GM12878 (cell line): ENCODE results near the gene LYVE1. TPM values are rescaled to one million over a fixed set of nuclear protein-coding genes. Genes with fewer than 3 reads are reported as not detected.

Source experiments
- ATAC-seq: fragments of 200-7000 bp; cut with Tn5 transposase; 3 replicates; pipeline ENCODE4 v1.9.1; 2020; ENCODE audit warnings: mild to moderate bottlenecking, moderate library complexity
- BruUV-seq: library from RNA; stranded (reverse); fragments of 400-500 nt; replicated peaks from 2 replicates; lab custom pipeline; 2021; lab: Mats Ljungman, UMichigan
- CTCF ChIA-PET: fragments of 300-600 bp; sonication (Branson Sonifier 250); formaldehyde crosslinking; extraction: SDS; loops from one replicate; lab custom pipeline; 2021; ENCODE audit warnings: inconsistent platforms; lab: Yijun Ruan, JAX
- POLR2A ChIA-PET: fragments of 350-600 bp; formaldehyde crosslinking; extraction: SDS; loops from one replicate; lab custom pipeline; 2021; ENCODE audit warnings: inconsistent platforms; lab: Charles Lee
- RAD21 ChIA-PET: fragments of 300-600 bp; sonication (Branson Sonifier 250); formaldehyde crosslinking; loops from one replicate; lab custom pipeline; 2023; ENCODE audit warnings: antibody characterized with exemption; ENCODE audit not compliant: unreplicated experiment; lab: Charles Lee
- SMC1A ChIA-PET: fragments of 300-600 bp; sonication (Branson Sonifier 250); formaldehyde crosslinking; loops from one replicate; lab custom pipeline; 2023; ENCODE audit not compliant: unreplicated experiment, uncharacterized antibody; lab: Charles Lee
- DNase-seq: peaks from one replicate; pipeline ENCODE4 v3.0.0-alpha.2; 2011; ENCODE audit warnings: low read depth, low spot score
- FAIRE-seq: peaks from 3 replicates; lab custom pipeline; 2011; peaks lifted over from hg19 to GRCh38; lab: Jason Lieb, UNC
- H2AFZ ChIP-seq: 2 replicates; pipeline ENCODE4 v1.6.0; 2011; ENCODE audit warnings: low read depth, low read length, control low read depth; ENCODE audit not compliant: control insufficient read depth
- H3K27ac ChIP-seq: 2 replicates; pipeline ENCODE4 v1.5.1; 2011; ENCODE audit warnings: control low read depth; ENCODE audit not compliant: control insufficient read depth, insufficient read depth
- H3K27me3 ChIP-seq, 2 experiments: replicated peaks in 1 of 2; 2 replicates each; pipeline versions ENCODE4 v1.6.0 to v1.6.1; 2011; ENCODE audit warnings: low read length in 1 of 2; ENCODE audit not compliant: control insufficient read depth in 2 of 2, insufficient read depth in 2 of 2
- H3K36me3 ChIP-seq, 2 experiments: 2 replicates each; pipeline ENCODE4 v1.5.1; 2011; ENCODE audit warnings: low read length in 1 of 2; ENCODE audit not compliant: control insufficient read depth in 2 of 2, insufficient read depth in 2 of 2
- H3K4me1 ChIP-seq: 2 replicates; pipeline ENCODE4 v1.6.1; 2011; ENCODE audit warnings: mild to moderate bottlenecking, low read length, moderate library complexity, mixed read lengths; ENCODE audit not compliant: control insufficient read depth, insufficient read depth
- H3K4me2 ChIP-seq: 2 replicates; pipeline ENCODE4 v1.6.0; 2011; ENCODE audit warnings: control low read depth; ENCODE audit not compliant: control insufficient read depth, insufficient read depth
- H3K4me3 ChIP-seq: fragments of 200-600 bp; sonication (generic); 2 replicates; pipeline ENCODE4 v1.5.1; 2016
- H3K79me2 ChIP-seq: 2 replicates; pipeline ENCODE4 v1.6.0; 2011; ENCODE audit warnings: low read length; ENCODE audit not compliant: control insufficient read depth, insufficient read depth
- H3K9ac ChIP-seq: 2 replicates; pipeline ENCODE4 v1.8.0; 2011; ENCODE audit warnings: low read length, control low read depth, mixed read lengths; ENCODE audit not compliant: control insufficient read depth, insufficient read depth
- H3K9me3 ChIP-seq: replicated peaks from 3 replicates; pipeline ENCODE4 v1.5.1; 2011; ENCODE audit warnings: mild to moderate bottlenecking, low read length; ENCODE audit not compliant: control insufficient read depth, insufficient read depth
- H4K20me1 ChIP-seq: 2 replicates; pipeline ENCODE4 v1.6.0; 2011; ENCODE audit not compliant: control insufficient read depth, insufficient read depth
- ETV6 ChIP-seq, 2 experiments: fragments of 450-650 bp in 1 of 2; IDR thresholded peaks in 1 of 2; conservative IDR thresholded peaks in 1 of 2; 2 replicates each; pipeline ENCODE4 v1.6.1; 2014; ENCODE audit warnings: antibody characterized with exemption in 1 of 2, borderline replicate concordance in 1 of 2, low read depth in 1 of 2, mild to moderate bottlenecking in 1 of 2, moderate library complexity in 1 of 2
- JUND ChIP-seq: IDR thresholded peaks from 2 replicates; pipeline ENCODE4 v1.6.1; 2012; ENCODE audit warnings: low read depth, mild to moderate bottlenecking, low read length, improper control_type of control experiment, moderate library complexity
- KLF5 ChIP-seq: fragments of 450-650 bp; IDR thresholded peaks from 2 replicates; pipeline ENCODE4 v1.6.1; 2014; ENCODE audit warnings: mild to moderate bottlenecking; ENCODE audit not compliant: partially characterized antibody
- LARP7 ChIP-seq: fragments of 450-650 bp; IDR thresholded peaks from 2 replicates; pipeline ENCODE4 v1.6.1; 2017; ENCODE audit warnings: mild to moderate bottlenecking
- NR2C2 ChIP-seq: IDR thresholded peaks from 2 replicates; pipeline ENCODE4 v1.6.1; 2011; ENCODE audit warnings: borderline replicate concordance, low read depth; ENCODE audit not compliant: control insufficient read depth, insufficient read length
- POLR2A ChIP-seq: IDR thresholded peaks from 2 replicates; pipeline ENCODE4 v1.6.1; 2011; ENCODE audit warnings: low read depth, mild to moderate bottlenecking, low read length
- POLR2AphosphoS5 ChIP-seq: IDR thresholded peaks from 2 replicates; pipeline ENCODE4 v1.6.1; 2011; ENCODE audit warnings: mild to moderate bottlenecking, low read length, inconsistent platforms
- RAD51 ChIP-seq: fragments of 450-650 bp; IDR thresholded peaks from 2 replicates; pipeline ENCODE4 v1.6.1; 2016; ENCODE audit warnings: moderate library complexity, mild to moderate bottlenecking, inconsistent platforms
- TARDBP ChIP-seq: IDR thresholded peaks from 2 replicates; pipeline ENCODE4 v1.6.1; 2016; ENCODE audit warnings: borderline replicate concordance
- YY1 ChIP-seq: IDR thresholded peaks from 2 replicates; pipeline ENCODE4 v1.6.1; 2011; ENCODE audit warnings: low read depth, mild to moderate bottlenecking, low read length
- ZNF24 ChIP-seq: fragments of 450-650 bp; IDR thresholded peaks from 2 replicates; pipeline ENCODE4 v1.6.1; 2017; ENCODE audit warnings: antibody characterized with exemption, mild to moderate bottlenecking
- WGBS: methylation state at CpG from one replicate; pipeline ENCODE4 v1.1.6; 2016; ENCODE audit warnings: low lambda C conversion rate; ENCODE audit not compliant: insufficient replicate concordance, insufficient coverage; ENCODE audit errors: missing lambda C conversion rate; 5-methylcytosine and 5-hydroxymethylcytosine counted together
- in situ Hi-C: fragments of 300-500 bp; cut with MboI; formaldehyde crosslinking; loops from 9 replicates; pipeline ENCODE4 v1.14.3; 2018; ENCODE audit warnings: mixed read lengths
- intact Hi-C: fragments of 100-400 bp; cut with micrococcal nuclease; formaldehyde crosslinking; loops from one replicate; pipeline ENCODE4 v1.14.2; 2022; ENCODE audit not compliant: unreplicated experiment
- polyA plus RNA-seq, 11 experiments: library from polyadenylated mRNA; depleted of rRNA in 4 of 11; unstranded in 6 of 11; stranded (reverse) in 5 of 11; fragments of >200 nt; fragmentation: Nextera tagmentation in 4 of 11; fragmentation: Illumina TruSeq in 1 of 11; extraction: Ambion mirVana in 4 of 11; extraction: Trizol in 1 of 11; gene quantifications; 1 replicate in 1 of 11; 2 replicates in 10 of 11; pipeline versions ENCODE4 v1.2.1 to v1.2.3, GENCODE V29; 2011 to 2016; ENCODE audit warnings: inconsistent platforms in 2 of 11, missing spikeins in 2 of 11, low read depth in 1 of 11
- total RNA-seq, 4 experiments: library from RNA; depleted of rRNA in 3 of 4; stranded (reverse); fragments of >200 nt in 3 of 4; fragmentation: Illumina TruSeq in 1 of 4; extraction: Trizol in 1 of 4; gene quantifications; 2 replicates each; pipeline versions ENCODE4 v1.2.1 to v1.2.3, GENCODE V29; 2013 to 2021
- TF ChIP-seq, protein P1 (sequence below): fragments of 450-650 bp; formaldehyde crosslinking; IDR thresholded peaks from 2 replicates; pipeline ENCODE4 v1.4.0; 2020; ENCODE audit warnings: mild to moderate bottlenecking, moderate library complexity
- TF ChIP-seq, protein P2 (sequence below): fragments of 450-650 bp; IDR thresholded peaks from 2 replicates; pipeline ENCODE4 v1.6.1; 2017; ENCODE audit warnings: borderline replicate concordance
- TF ChIP-seq, protein P3 (sequence below): fragments of 450-650 bp; IDR thresholded peaks from 2 replicates; pipeline ENCODE4 v1.6.1; 2017; ENCODE audit warnings: mild to moderate bottlenecking, moderate library complexity

Gene LYVE1
- total and polyA plus RNA-seq, 10 of the 15 experiments (the other 5 are each of a cell fraction or from before 2014, with no cell fraction given): 0.15 TPM; not detected in 9

DNA sequence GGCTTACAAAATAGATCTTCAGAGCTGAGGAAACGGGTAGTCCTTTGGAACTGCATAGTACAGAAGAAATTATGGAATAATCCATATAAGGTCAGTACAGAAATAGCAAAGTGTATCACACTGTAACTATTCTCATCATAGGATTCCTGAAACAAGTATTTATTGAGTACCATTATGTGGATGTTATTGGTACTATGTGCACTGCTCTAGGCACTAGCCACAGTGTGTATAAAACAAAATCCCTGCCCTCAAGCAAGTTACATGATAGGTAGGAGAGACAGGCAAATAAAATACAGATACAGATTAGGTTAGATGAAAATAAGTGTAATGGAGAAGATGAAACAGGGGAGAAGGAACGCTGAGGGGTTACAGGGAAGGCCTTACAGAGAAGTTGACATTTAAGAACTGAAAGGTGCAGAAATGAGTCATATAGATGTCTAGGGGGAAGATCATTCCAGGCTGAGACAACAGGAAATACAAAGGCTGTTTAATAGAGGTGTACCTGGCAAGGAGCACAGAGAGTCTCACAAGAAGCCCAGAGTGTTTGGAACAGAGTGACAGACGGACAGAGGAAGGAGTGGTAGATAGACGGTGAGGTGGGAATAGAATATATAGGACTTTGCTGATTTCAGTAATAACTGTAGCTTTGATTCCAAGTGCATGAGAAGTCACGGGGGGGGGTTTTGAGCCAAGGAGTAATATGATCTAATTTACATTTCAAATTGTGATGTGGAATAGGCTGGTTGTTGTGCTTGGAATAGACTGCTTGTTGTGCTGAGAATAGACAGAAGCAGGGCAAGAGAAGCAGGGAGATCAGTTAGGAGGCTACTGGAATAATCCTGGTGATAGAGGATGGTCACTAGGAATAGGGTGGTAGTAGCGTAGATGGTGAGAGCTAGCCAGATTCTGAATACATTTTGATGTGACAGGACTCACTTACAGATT, 41.2 kb downstream of the LYVE1 start (continued):
- TF ChIP-seq, protein P1, sequence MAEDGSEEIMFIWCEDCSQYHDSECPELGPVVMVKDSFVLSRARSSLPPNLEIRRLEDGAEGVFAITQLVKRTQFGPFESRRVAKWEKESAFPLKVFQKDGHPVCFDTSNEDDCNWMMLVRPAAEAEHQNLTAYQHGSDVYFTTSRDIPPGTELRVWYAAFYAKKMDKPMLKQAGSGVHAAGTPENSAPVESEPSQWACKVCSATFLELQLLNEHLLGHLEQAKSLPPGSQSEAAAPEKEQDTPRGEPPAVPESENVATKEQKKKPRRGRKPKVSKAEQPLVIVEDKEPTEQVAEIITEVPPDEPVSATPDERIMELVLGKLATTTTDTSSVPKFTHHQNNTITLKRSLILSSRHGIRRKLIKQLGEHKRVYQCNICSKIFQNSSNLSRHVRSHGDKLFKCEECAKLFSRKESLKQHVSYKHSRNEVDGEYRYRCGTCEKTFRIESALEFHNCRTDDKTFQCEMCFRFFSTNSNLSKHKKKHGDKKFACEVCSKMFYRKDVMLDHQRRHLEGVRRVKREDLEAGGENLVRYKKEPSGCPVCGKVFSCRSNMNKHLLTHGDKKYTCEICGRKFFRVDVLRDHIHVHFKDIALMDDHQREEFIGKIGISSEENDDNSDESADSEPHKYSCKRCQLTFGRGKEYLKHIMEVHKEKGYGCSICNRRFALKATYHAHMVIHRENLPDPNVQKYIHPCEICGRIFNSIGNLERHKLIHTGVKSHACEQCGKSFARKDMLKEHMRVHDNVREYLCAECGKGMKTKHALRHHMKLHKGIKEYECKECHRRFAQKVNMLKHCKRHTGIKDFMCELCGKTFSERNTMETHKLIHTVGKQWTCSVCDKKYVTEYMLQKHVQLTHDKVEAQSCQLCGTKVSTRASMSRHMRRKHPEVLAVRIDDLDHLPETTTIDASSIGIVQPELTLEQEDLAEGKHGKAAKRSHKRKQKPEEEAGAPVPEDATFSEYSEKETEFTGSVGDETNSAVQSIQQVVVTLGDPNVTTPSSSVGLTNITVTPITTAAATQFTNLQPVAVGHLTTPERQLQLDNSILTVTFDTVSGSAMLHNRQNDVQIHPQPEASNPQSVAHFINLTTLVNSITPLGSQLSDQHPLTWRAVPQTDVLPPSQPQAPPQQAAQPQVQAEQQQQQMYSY: no peak
- TF ChIP-seq KLF5 (no peak), NR2C2 (no peak), POLR2A (no peak)

DNA sequence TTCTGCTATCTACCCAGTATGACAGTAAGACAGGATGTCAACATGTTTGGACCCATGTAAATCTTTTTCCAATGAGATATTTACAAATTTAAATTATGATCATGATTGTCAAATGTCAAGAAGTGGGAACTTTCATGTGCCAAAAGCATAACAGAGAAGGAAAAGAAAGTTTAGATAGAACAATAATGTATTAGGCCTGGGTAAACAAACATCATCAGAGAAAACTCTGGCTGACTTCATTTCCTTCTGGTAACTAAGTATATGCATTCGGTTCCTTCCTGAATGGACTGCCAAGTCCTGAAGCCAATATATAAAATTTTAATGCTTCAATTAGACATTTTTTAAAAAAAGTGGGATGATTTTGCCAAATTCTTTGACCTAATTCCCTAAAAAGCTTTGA, 44.0 kb downstream of the LYVE1 start:
- Histone ChIP-seq H3K27ac (no peak overlapping the region), H3K4me3 (no peak overlapping the region), H3K36me3 (no peaks in the 10 kb centered on the region; a peak in 1 of 4 replicates), H3K4me1 (peaks cover 7% of the 10 kb centered on the region), H3K9me3 (no peaks in the 10 kb centered on the region), H3K4me2 (no peak overlapping the region), H3K79me2 (no peaks in the 10 kb centered on the region), H4K20me1 (no peaks in the 10 kb centered on the region; the same call in 1 of the 2 replicates), H3K9ac (no peak overlapping the region), H2AFZ (no peak overlapping the region), H3K27me3 (no peaks in the 10 kb centered on the region)
- CTCF ChIA-PET: no interaction called here
- SMC1A ChIA-PET: no interaction called here
- in situ Hi-C loops: no loop called here
- BruUV-seq: no TSS peak
- 95% methylated on average over 1 of the region's 1 CpG for WGBS
- RAD21 ChIA-PET: no interaction called here
- ATAC-seq (no peak), FAIRE-seq (no peak), DNase-seq (no peak)
- POLR2A ChIA-PET: no interaction called here
- intact Hi-C loops: no loop called here
- TF ChIP-seq, protein P2, sequence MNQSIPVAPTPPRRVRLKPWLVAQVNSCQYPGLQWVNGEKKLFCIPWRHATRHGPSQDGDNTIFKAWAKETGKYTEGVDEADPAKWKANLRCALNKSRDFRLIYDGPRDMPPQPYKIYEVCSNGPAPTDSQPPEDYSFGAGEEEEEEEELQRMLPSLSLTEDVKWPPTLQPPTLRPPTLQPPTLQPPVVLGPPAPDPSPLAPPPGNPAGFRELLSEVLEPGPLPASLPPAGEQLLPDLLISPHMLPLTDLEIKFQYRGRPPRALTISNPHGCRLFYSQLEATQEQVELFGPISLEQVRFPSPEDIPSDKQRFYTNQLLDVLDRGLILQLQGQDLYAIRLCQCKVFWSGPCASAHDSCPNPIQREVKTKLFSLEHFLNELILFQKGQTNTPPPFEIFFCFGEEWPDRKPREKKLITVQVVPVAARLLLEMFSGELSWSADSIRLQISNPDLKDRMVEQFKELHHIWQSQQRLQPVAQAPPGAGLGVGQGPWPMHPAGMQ: no peak
- TF ChIP-seq LARP7 (no peak), JUND (no peak), RAD51 (no peak), YY1 (no peak), ETV6 (conservative IDR thresholded peaks at IDR 0.05 in 1 of 2, IDR thresholded peaks at IDR 0.05 in 1 of 2; ENCODE audit: borderline replicate concordance in 1 of 2, low read depth in 1 of 2) (no peak), POLR2AphosphoS5 (no peak), TARDBP (no peak), ZNF24 (no peak)
- TF ChIP-seq, protein P3, sequence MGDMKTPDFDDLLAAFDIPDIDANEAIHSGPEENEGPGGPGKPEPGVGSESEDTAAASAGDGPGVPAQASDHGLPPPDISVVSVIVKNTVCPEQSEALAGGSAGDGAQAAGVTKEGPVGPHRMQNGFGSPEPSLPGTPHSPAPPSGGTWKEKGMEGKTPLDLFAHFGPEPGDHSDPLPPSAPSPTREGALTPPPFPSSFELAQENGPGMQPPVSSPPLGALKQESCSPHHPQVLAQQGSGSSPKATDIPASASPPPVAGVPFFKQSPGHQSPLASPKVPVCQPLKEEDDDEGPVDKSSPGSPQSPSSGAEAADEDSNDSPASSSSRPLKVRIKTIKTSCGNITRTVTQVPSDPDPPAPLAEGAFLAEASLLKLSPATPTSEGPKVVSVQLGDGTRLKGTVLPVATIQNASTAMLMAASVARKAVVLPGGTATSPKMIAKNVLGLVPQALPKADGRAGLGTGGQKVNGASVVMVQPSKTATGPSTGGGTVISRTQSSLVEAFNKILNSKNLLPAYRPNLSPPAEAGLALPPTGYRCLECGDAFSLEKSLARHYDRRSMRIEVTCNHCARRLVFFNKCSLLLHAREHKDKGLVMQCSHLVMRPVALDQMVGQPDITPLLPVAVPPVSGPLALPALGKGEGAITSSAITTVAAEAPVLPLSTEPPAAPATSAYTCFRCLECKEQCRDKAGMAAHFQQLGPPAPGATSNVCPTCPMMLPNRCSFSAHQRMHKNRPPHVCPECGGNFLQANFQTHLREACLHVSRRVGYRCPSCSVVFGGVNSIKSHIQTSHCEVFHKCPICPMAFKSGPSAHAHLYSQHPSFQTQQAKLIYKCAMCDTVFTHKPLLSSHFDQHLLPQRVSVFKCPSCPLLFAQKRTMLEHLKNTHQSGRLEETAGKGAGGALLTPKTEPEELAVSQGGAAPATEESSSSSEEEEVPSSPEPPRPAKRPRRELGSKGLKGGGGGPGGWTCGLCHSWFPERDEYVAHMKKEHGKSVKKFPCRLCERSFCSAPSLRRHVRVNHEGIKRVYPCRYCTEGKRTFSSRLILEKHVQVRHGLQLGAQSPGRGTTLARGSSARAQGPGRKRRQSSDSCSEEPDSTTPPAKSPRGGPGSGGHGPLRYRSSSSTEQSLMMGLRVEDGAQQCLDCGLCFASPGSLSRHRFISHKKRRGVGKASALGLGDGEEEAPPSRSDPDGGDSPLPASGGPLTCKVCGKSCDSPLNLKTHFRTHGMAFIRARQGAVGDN: no peak
